ENCODE results near the gene NDUFB10.
A peak's percentile ranks its signal among the peaks of the same experiment; 100 is the strongest.

Gene NDUFB10

GRCh38 chr16:1989209-1990100 is 30.1 kb downstream of the NDUFB10 start, which contains the start of gene SYNGR3:
TSS of gene SYNGR3 (plus strand) at chr16:1989970. CDS start at chr16:1990103, 133 bp downstream.
- DNase-seq (ENCODE audit: insufficient read length, low spot score) = peak; percentile 61
- TF ChIP-seq, protein P1, sequence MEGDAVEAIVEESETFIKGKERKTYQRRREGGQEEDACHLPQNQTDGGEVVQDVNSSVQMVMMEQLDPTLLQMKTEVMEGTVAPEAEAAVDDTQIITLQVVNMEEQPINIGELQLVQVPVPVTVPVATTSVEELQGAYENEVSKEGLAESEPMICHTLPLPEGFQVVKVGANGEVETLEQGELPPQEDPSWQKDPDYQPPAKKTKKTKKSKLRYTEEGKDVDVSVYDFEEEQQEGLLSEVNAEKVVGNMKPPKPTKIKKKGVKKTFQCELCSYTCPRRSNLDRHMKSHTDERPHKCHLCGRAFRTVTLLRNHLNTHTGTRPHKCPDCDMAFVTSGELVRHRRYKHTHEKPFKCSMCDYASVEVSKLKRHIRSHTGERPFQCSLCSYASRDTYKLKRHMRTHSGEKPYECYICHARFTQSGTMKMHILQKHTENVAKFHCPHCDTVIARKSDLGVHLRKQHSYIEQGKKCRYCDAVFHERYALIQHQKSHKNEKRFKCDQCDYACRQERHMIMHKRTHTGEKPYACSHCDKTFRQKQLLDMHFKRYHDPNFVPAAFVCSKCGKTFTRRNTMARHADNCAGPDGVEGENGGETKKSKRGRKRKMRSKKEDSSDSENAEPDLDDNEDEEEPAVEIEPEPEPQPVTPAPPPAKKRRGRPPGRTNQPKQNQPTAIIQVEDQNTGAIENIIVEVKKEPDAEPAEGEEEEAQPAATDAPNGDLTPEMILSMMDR (IDR thresholded peaks at IDR 0.05; ENCODE audit: insufficient read depth, missing control alignments) = no peak

GRCh38 chr16:1990101-1990350 is 30.7 kb downstream of the NDUFB10 start:
- no peak for DNase-seq (ENCODE audit: insufficient read length, low spot score)
- FAIRE-seq = no peak
- TF ChIP-seq, protein P1 (IDR thresholded peaks at IDR 0.05; ENCODE audit: insufficient read depth, missing control alignments) = no peak

More at GRCh38 chr16:1989209-1990100, 30.1 kb downstream of the NDUFB10 start, which contains the start of gene SYNGR3:
- FAIRE-seq = no peak

DNA sequence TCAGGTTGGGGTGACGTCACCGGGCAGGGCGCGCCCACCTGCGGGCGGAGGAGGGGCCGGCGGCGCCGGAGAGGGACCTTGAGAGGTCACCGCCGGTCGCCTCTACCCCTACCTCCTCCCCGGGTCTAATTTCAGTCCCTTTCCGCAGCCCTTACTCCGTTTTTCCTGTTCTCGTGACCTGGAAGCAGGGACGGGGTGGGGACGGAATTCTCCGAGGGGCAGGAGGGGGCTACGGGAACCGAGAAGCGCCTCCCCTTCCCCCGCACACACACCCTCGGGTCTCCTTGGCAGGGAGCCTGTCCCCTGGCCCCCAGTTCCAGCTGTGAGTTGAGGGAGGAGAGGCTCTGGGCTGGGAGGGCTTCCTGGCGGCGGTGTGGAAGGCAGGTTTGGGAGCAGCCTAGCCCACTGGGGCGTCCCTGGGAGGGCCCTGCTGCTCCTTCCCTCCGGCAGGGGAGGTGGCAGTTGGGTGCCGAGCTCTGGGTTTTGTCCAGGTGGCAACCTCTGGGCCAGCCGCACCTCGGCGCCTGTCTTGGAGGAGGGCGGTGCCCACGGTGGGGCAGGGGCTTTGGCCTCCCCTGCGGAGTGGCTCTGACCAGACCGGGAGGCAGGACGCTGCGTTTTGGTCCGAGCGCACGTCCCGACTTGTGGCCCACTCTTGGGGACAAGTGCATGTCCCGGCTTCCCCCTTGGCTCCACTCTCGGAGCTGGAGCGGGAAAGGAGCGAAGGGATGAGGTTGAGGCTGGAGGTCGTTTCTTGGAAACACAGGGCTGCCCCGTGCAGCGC is 31.2 kb downstream of the NDUFB10 start:
- TF ChIP-seq, protein P1 (IDR thresholded peaks at IDR 0.05; ENCODE audit: insufficient read depth, missing control alignments) = no peak
- FAIRE-seq (no peak), DNase-seq (ENCODE audit: insufficient read length, low spot score) (peak; percentile 68)

- TF ChIP-seq, protein P1 (IDR thresholded peaks at IDR 0.05; ENCODE audit: insufficient read depth, missing control alignments) = no peak
- DNase-seq (ENCODE audit: insufficient read length, low spot score) (no peak), FAIRE-seq (no peak)
These were observed 31.8 kb downstream of the NDUFB10 start for GRCh38 chr16:1991135-1991551.

- FAIRE-seq (no peak), DNase-seq (ENCODE audit: insufficient read length, low spot score) (no peak)
- TF ChIP-seq, protein P1 (IDR thresholded peaks at IDR 0.05; ENCODE audit: insufficient read depth, missing control alignments) = no peak
These were observed 32.2 kb downstream of the NDUFB10 start for GRCh38 chr16:1991588-1991947.

- FAIRE-seq = no peak
- TF ChIP-seq, protein P1 (IDR thresholded peaks at IDR 0.05; ENCODE audit: insufficient read depth, missing control alignments) = no peak
- no peak for DNase-seq (ENCODE audit: insufficient read length, low spot score)
These were observed 32.8 kb downstream of the NDUFB10 start for GRCh38 chr16:1991948-1992703.

Data from D721Med (cell line).